ENCODE measurements around the gene ENGASE. TPM values are rescaled to one million over a fixed set of nuclear protein-coding genes. Genes with fewer than 3 reads are reported as not detected.

ENGASE gene
- total and polyA plus RNA-seq, 8 donors: 6.6 to 505 (median 35.2) TPM

GRCh38 chr17:79102214-79102613 lies 27.6 kb downstream of the ENGASE start:
- Histone ChIP-seq H3K36me3 (no peaks in the 10 kb centered on the region), H3K27me3 (peaks cover 3 to 88% (median 74%) of the 10 kb centered on the region in 3 donors), H3K4me1 (peaks cover 0 to 8% (median 5%) of the 10 kb centered on the region in 4 donors), H3K9me3 (no peaks in the 10 kb centered on the region), H3K4me3 (no peak overlapping the region), H3K27ac (no peak overlapping the region)
- 72 to 77% (median 73%) methylated on average over 7 of the region's 7 CpGs for WGBS, 5 donors
- intact Hi-C loops (cut with DNase I; ENCODE audit: low total_unique reads): no loop called here
- DNase-seq: no peak
- TF ChIP-seq POLR2A (IDR thresholded peaks at IDR 0.05) (no peak), POLR2AphosphoS5 (IDR thresholded peaks at IDR 0.05) (no peak)

GRCh38 chr17:79104898-79105600 lies 30.4 kb downstream of the ENGASE start:
- intact Hi-C loops (cut with DNase I; ENCODE audit: low total_unique reads): no loop called here
- H3K9me3 ChIP-seq: no peaks in the 10 kb centered on the region
- no peaks in the 10 kb centered on the region for H3K4me1 ChIP-seq
- 71 to 81% (median 77%) methylated on average over 10 to 12 of the region's 12 CpGs for WGBS, 5 donors
- no peak overlapping the region for H3K27ac ChIP-seq
- no peak for DNase-seq
- peaks cover 3 to 78% (median 47%) of the 10 kb centered on the region in 3 donors for H3K27me3 ChIP-seq
- no peak overlapping the region for H3K4me3 ChIP-seq
- TF ChIP-seq POLR2AphosphoS5 (IDR thresholded peaks at IDR 0.05): no peak
- no peak for TF ChIP-seq POLR2A (IDR thresholded peaks at IDR 0.05)
- no peak for TF ChIP-seq EP300 (IDR thresholded peaks at IDR 0.05)
- no peak for TF ChIP-seq CTCF (IDR thresholded peaks at IDR 0.05)
- H3K36me3 ChIP-seq: no peaks in the 10 kb centered on the region

- 74 to 88% (median 83%) methylated on average over 7 to 14 of the region's 14 CpGs for whole genome bisulfite sequencing, 5 donors
- Histone ChIP-seq H3K9me3 (no peaks in the 10 kb centered on the region), H3K4me1 (no peaks in the 10 kb centered on the region), H3K36me3 (no peaks in the 10 kb centered on the region), H3K4me3 (no peak overlapping the region), H3K27ac (no peak overlapping the region), H3K27me3 (peaks cover 3 to 78% (median 42%) of the 10 kb centered on the region in 3 donors)
- no peak for DNase-seq
- TF ChIP-seq CTCF (IDR thresholded peaks at IDR 0.05) (no peak), EP300 (IDR thresholded peaks at IDR 0.05) (no peak), POLR2AphosphoS5 (IDR thresholded peaks at IDR 0.05) (no peak)
- intact Hi-C loops (cut with DNase I; ENCODE audit: low total_unique reads): no loop called here
Observed at GRCh38 chr17:79105937-79106336, 31.3 kb downstream of the ENGASE start.

- no peaks in the 10 kb centered on the region for H3K9me3 ChIP-seq
- H3K36me3 ChIP-seq: no peaks in the 10 kb centered on the region
- DNase-seq: no peak
- H3K27ac ChIP-seq: no peak overlapping the region
- 84 to 91% (median 86%) methylated on average over 9 to 11 of the region's 11 CpGs for WGBS, 5 donors
- no peaks in the 10 kb centered on the region for H3K4me1 ChIP-seq
- H3K4me3 ChIP-seq: no peak overlapping the region
- peaks cover 3 to 68% (median 32%) of the 10 kb centered on the region in 3 donors for H3K27me3 ChIP-seq
- TF ChIP-seq POLR2AphosphoS5 (IDR thresholded peaks at IDR 0.05) (no peak), EP300 (IDR thresholded peaks at IDR 0.05) (no peak), CTCF (IDR thresholded peaks at IDR 0.05) (no peak), POLR2A (IDR thresholded peaks at IDR 0.05) (no peak)
- intact Hi-C loops (cut with DNase I; ENCODE audit: low total_unique reads): no loop called here
Observed at GRCh38 chr17:79106958-79107357, 32.3 kb downstream of the ENGASE start.

Data from stomach (tissue), 9 donors.